HCT116 (cell line): ENCODE results near the gene PRKCH. TPM values are rescaled to one million over a fixed set of nuclear protein-coding genes. Genes with fewer than 3 reads are reported as not detected.

Experiments
- ATAC-seq: fragments of 200-7000 bp; cut with Tn5 transposase; 2 replicates; pipeline ENCODE4 v1.9.1; 2020; ENCODE audit warnings: mild to moderate bottlenecking, moderate library complexity
- BruUV-seq: library from RNA; stranded (reverse); fragments of 400-500 nt; replicated peaks from 2 replicates; lab custom pipeline; 2021; lab: Mats Ljungman, UMichigan
- CTCF ChIA-PET: fragments of 300-600 bp; sonication (Branson Sonifier 250); formaldehyde crosslinking; loops from one replicate; lab custom pipeline; 2021; ENCODE audit warnings: antibody characterized with exemption; lab: Charles Lee
- POLR2A ChIA-PET: fragments of 300-600, 350-600 bp; sonication (Branson Sonifier 250); formaldehyde crosslinking; loops from one replicate; lab custom pipeline; 2021; ENCODE audit warnings: antibody characterized with exemption; lab: Charles Lee
- RAD21 ChIA-PET, 2 experiments: fragments of 300-600 bp; sonication (Branson Sonifier 250); formaldehyde crosslinking; loops; one replicate each; lab custom pipeline; 2023; ENCODE audit warnings: low total read pairs in 2 of 2; ENCODE audit not compliant: uncharacterized antibody in 2 of 2, unreplicated experiment in 2 of 2, low non-redundant PET in 1 of 2; lab: Charles Lee
- DNase-seq: peaks from one replicate; pipeline ENCODE4 v3.0.0-alpha.2; 2010; ENCODE audit warnings: low read depth, low spot score
- H2AFZ ChIP-seq: fragments of 200-600 bp; shearing (Covaris generic), sonication (generic); 2 replicates; pipeline ENCODE4 v1.6.1; 2017; ENCODE audit warnings: low read depth, mixed run types, mixed read lengths, antibody characterized with exemption, low read length; ENCODE audit not compliant: poor library complexity, severe bottlenecking
- H3K27ac ChIP-seq: 2 replicates; pipeline ENCODE4 v1.5.1; 2012; ENCODE audit warnings: low read depth, low read length
- H3K27me3 ChIP-seq: fragments of 200-600 bp; sonication (generic); 2 replicates; pipeline ENCODE4 v1.6.1; 2016; ENCODE audit warnings: mixed run types, low read length, mixed read lengths; ENCODE audit not compliant: insufficient read depth
- H3K36me3 ChIP-seq, 2 experiments: fragments of 200-500 bp in 1 of 2; fragments of 200-600 bp in 1 of 2; sonication (Bioruptor generic) in 1 of 2; sonication (generic) in 1 of 2; 2 replicates each; pipeline versions ENCODE4 v1.5.1 to v1.6.1; 2014 to 2016; ENCODE audit warnings: low read length in 2 of 2, inconsistent platforms in 1 of 2, mixed read lengths in 1 of 2, mixed run types in 1 of 2; ENCODE audit not compliant: insufficient read depth in 2 of 2, control insufficient read depth in 1 of 2
- H3K4me1 ChIP-seq, 2 experiments: fragments of 200-600 bp in 1 of 2; sonication (generic) in 1 of 2; 2 replicates each; pipeline versions ENCODE4 v1.5.1 to v1.6.1; 2012 to 2017; ENCODE audit warnings: low read length in 2 of 2, inconsistent platforms in 1 of 2, mild to moderate bottlenecking in 1 of 2, mixed read lengths in 1 of 2, mixed run types in 1 of 2, moderate library complexity in 1 of 2; ENCODE audit not compliant: insufficient read depth in 2 of 2, control insufficient read depth in 1 of 2
- H3K4me2 ChIP-seq: fragments of 200-600 bp; sonication (generic); 2 replicates; pipeline ENCODE4 v1.6.1; 2017; ENCODE audit warnings: mixed run types, low read length, mixed read lengths
- H3K4me3 ChIP-seq, 2 experiments: fragments of 200-600 bp in 1 of 2; sonication (generic) in 1 of 2; replicated peaks in 1 of 2; 2 replicates each; pipeline ENCODE4 v1.5.1; 2011 to 2016; ENCODE audit warnings: low read length in 2 of 2, control low read depth in 1 of 2, low read depth in 1 of 2, mild to moderate bottlenecking in 1 of 2, mixed read lengths in 1 of 2, mixed run types in 1 of 2
- H3K79me2 ChIP-seq: fragments of 200-600 bp; sonication (generic); 2 replicates; pipeline ENCODE4 v1.6.1; 2017; ENCODE audit warnings: mild to moderate bottlenecking, mixed run types, low read length, moderate library complexity, mixed read lengths; ENCODE audit not compliant: insufficient read depth
- H3K9ac ChIP-seq: fragments of 200-600 bp; sonication (generic); 2 replicates; pipeline ENCODE4 v1.6.1; 2016; ENCODE audit warnings: low read length, mixed read lengths
- H3K9me2 ChIP-seq: fragments of 200-600 bp; sonication (generic), shearing (Covaris generic); 2 replicates; pipeline ENCODE4 v1.6.1; 2017; ENCODE audit warnings: mixed run types, mild to moderate bottlenecking, moderate library complexity; ENCODE audit not compliant: insufficient read depth
- H3K9me3 ChIP-seq, 2 experiments: fragments of 200-500 bp in 1 of 2; fragments of 200-600 bp in 1 of 2; sonication (Bioruptor generic) in 1 of 2; sonication (generic) in 1 of 2; 2 replicates each; pipeline ENCODE4 v1.6.1; 2014 to 2017; ENCODE audit warnings: low read length in 2 of 2, mixed read lengths in 2 of 2, inconsistent platforms in 1 of 2, low read depth in 1 of 2, mild to moderate bottlenecking in 1 of 2, mixed run types in 1 of 2, moderate library complexity in 1 of 2; ENCODE audit not compliant: control insufficient read depth in 1 of 2, insufficient read depth in 1 of 2
- H4K20me1 ChIP-seq: fragments of 200-600 bp; sonication (generic), shearing (Covaris generic); 2 replicates; pipeline ENCODE4 v1.6.1; 2017; ENCODE audit warnings: mixed run types, mild to moderate bottlenecking, moderate library complexity; ENCODE audit not compliant: insufficient read depth
- CBX3 ChIP-seq: IDR thresholded peaks from 2 replicates; pipeline ENCODE4 v1.6.1; 2012; ENCODE audit warnings: low read depth
- CEBPB ChIP-seq: IDR thresholded peaks from 2 replicates; pipeline ENCODE4 v1.6.1; 2012; ENCODE audit warnings: low read depth
- CTCF ChIP-seq, 3 experiments: fragments of 200-600 bp in 1 of 3; sonication (generic) in 1 of 3; IDR thresholded peaks in 2 of 3; conservative IDR thresholded peaks in 1 of 3; 2 replicates each; pipeline ENCODE4 v1.5.1; 2012 to 2017; ENCODE audit warnings: low read depth in 2 of 3, low read length in 2 of 3, antibody characterized with exemption in 1 of 3, borderline replicate concordance in 1 of 3, control low read depth in 1 of 3, mild to moderate bottlenecking in 1 of 3, mixed read lengths in 1 of 3, mixed run types in 1 of 3, moderate library complexity in 1 of 3; ENCODE audit not compliant: insufficient read depth in 1 of 3
- EGR1 ChIP-seq: IDR thresholded peaks from 2 replicates; pipeline ENCODE4 v1.6.1; 2012; ENCODE audit warnings: low read depth
- ELF1 ChIP-seq: IDR thresholded peaks from 2 replicates; pipeline ENCODE4 v1.6.1; 2012; ENCODE audit warnings: low read depth, borderline replicate concordance
- EZH2phosphoT487 ChIP-seq: fragments of 200-600 bp; IDR thresholded peaks from 2 replicates; pipeline ENCODE4 v1.6.1; 2018; ENCODE audit warnings: antibody characterized with exemption, borderline replicate concordance
- FOSL1 ChIP-seq: IDR thresholded peaks from 2 replicates; pipeline ENCODE4 v1.6.1; 2012; ENCODE audit warnings: low read depth
- JUND ChIP-seq: IDR thresholded peaks from 2 replicates; pipeline ENCODE4 v1.6.1; 2012
- POLR2A ChIP-seq: IDR thresholded peaks from 2 replicates; pipeline ENCODE4 v1.7.0; 2011; ENCODE audit warnings: borderline replicate concordance; ENCODE audit not compliant: insufficient read depth, insufficient read length; ENCODE audit errors: extremely low read depth
- REST ChIP-seq: IDR thresholded peaks from 2 replicates; pipeline ENCODE4 v1.6.1; 2012; ENCODE audit warnings: low read depth
- SIN3A ChIP-seq: IDR thresholded peaks from 2 replicates; pipeline ENCODE4 v1.6.1; 2012; ENCODE audit warnings: low read depth
- SP1 ChIP-seq: IDR thresholded peaks from 2 replicates; pipeline ENCODE4 v1.6.1; 2012; ENCODE audit warnings: low read depth
- SRF ChIP-seq: IDR thresholded peaks from 2 replicates; pipeline ENCODE4 v1.6.1; 2012; ENCODE audit warnings: low read depth
- TCF7L2 ChIP-seq: IDR thresholded peaks from 2 replicates; pipeline ENCODE4 v1.7.0; 2011; ENCODE audit warnings: borderline replicate concordance, inconsistent platforms; ENCODE audit not compliant: insufficient read depth, insufficient read length; ENCODE audit errors: extremely low read depth
- YY1 ChIP-seq: IDR thresholded peaks from 2 replicates; pipeline ENCODE4 v1.6.1; 2011; ENCODE audit warnings: low read length, low read depth, moderate library complexity, mild to moderate bottlenecking; ENCODE audit not compliant: insufficient replicate concordance; ENCODE audit errors: extremely low read depth
- ZBTB33 ChIP-seq: IDR thresholded peaks from 2 replicates; pipeline ENCODE4 v1.6.1; 2011; ENCODE audit warnings: mild to moderate bottlenecking, low read length, moderate library complexity; ENCODE audit not compliant: insufficient replicate concordance; ENCODE audit errors: extremely low read depth
- ZFX ChIP-seq: fragments of 450-650 bp; IDR thresholded peaks from 2 replicates; pipeline ENCODE4 v1.6.1; 2017
- ZNF274 ChIP-seq: fragments of 200-500 bp; sonication (Bioruptor generic); IDR thresholded peaks from 2 replicates; pipeline ENCODE4 v1.6.1; 2014; ENCODE audit warnings: mild to moderate bottlenecking, low read depth, low read length, inconsistent platforms
- intact Hi-C: fragments of 100-400 bp; cut with micrococcal nuclease; formaldehyde crosslinking; loops from 2 replicates; pipeline ENCODE4 v1.10.0; 2022
- total RNA-seq: library from RNA; stranded (reverse); gene quantifications from one replicate; pipeline ENCODE4 v1.2.1, GENCODE V29; 2021; ENCODE audit not compliant: unreplicated experiment
- TF ChIP-seq, protein P1 (sequence below): IDR thresholded peaks from 2 replicates; pipeline ENCODE4 v1.6.1; 2012

Gene PRKCH
- total RNA-seq, 1 experiment from 2014 or later: 16.6 TPM

DNA sequence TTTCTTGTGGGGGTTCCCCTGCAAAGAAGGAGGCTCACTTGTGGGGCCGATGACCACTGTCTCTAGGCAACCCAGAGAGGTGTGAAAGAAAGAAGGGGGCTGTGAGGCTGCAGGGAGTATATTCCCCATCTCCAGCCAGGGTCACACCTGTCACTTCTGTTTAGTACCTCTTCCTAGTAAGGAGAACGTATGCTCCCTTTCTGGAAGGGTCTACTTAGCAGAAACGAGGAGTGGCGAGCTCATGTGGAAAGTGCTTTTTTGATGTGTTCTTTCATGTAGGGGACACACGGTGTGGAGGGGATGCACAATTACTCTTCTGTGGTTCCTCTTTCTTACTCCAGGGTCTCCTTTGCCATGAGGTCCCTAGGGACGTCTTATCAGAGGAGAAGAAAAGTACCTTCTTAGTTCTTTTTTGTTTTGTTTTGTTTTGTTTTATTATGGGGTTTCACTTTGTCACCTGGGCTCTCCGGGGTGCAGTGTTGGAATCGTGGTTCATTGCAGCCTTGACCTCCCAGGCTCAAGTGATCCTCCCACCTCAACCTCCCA is 58.3 kb downstream of the PRKCH start:
- Histone ChIP-seq H3K9ac (no peak overlapping the region), H4K20me1 (no peaks in the 10 kb centered on the region), H3K9me2 (no peaks in the 10 kb centered on the region), H3K36me3 (no peaks in the 10 kb centered on the region), H3K9me3 (peaks cover 3 to 5% of the 10 kb centered on the region in 2 experiments; a peak in 2 of 4 replicates), H3K27me3 (no peaks in the 10 kb centered on the region), H3K79me2 (no peaks in the 10 kb centered on the region), H2AFZ (no peak overlapping the region), H3K27ac (no peak overlapping the region), H3K4me1 (peaks cover 0 to 7% of the 10 kb centered on the region in 2 experiments; a peak in 1 of 4 replicates), H3K4me3 (no peak overlapping the region), H3K4me2 (no peak overlapping the region)
- POLR2A ChIA-PET: no interaction called here
- RAD21 ChIA-PET: no interaction called here
- intact Hi-C loops: no loop called here
- CTCF ChIA-PET: no interaction called here
- ATAC-seq: no peak
- TF ChIP-seq FOSL1: no peak
- no peak for TF ChIP-seq SIN3A
- no peak for TF ChIP-seq YY1
- no peak for TF ChIP-seq SP1
- no peak for TF ChIP-seq CTCF (IDR thresholded peaks at IDR 0.05 in 2 of 3, conservative IDR thresholded peaks at IDR 0.05 in 1 of 3; ENCODE audit: borderline replicate concordance in 1 of 3, insufficient read depth in 1 of 3, low read depth in 2 of 3, low read length in 2 of 3)
- TF ChIP-seq, protein P1, sequence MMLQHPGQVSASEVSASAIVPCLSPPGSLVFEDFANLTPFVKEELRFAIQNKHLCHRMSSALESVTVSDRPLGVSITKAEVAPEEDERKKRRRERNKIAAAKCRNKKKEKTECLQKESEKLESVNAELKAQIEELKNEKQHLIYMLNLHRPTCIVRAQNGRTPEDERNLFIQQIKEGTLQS: no peak
- no peak for TF ChIP-seq TCF7L2
- no peak for TF ChIP-seq ELF1
- TF ChIP-seq ZNF274: no peak
- no peak for TF ChIP-seq ZBTB33
- no peak for TF ChIP-seq EGR1
- TF ChIP-seq CBX3: no peak
- TF ChIP-seq CEBPB: no peak
- no peak for TF ChIP-seq ZFX
- no peak for TF ChIP-seq SRF
- TF ChIP-seq EZH2phosphoT487: no peak
- no peak for TF ChIP-seq REST
- no peak for TF ChIP-seq JUND
- no peak for TF ChIP-seq POLR2A
- BruUV-seq: no TSS peak
- no peak for DNase-seq
